Heart left ventricle (tissue), 13 donors: ENCODE data around the gene ABCA7.

Experiments used
- CTCF ChIP-seq, 12 donors: fragments of 200-600 bp; sonication (generic) in 4 of 12; IDR thresholded peaks; one replicate each; pipeline versions ENCODE4 v1.5.0 to v1.8.0; 2018 to 2022; ENCODE audit warnings: antibody characterized with exemption in 12 of 12, mild to moderate bottlenecking in 5 of 12
- POLR2A ChIP-seq, 2 donors: fragments of 450-650 bp; IDR thresholded peaks; one replicate each; pipeline ENCODE4 v1.6.1; 2017; ENCODE audit warnings: antibody characterized with exemption in 2 of 2, mild to moderate bottlenecking in 2 of 2, moderate library complexity in 2 of 2
- donor health status: ischemic (EF 13 %, LVEDD 7.1; RV severe dilation, severe dysfunction).
- donor health status: DM: no; HTN: yes; CAD: no.
- donor health status: DM: no; HTN: no; CAD: no.
- donor health status: ischemic (EF 25% LVEDD 6.9; RV normal size, moderate dysfunction).
- donor health status: ischemic (EF 25% LVEDD 5.7; RV mildly dilated, moderate dysfunction).
- donor health status: ischemic (EF 35%, LVEDD 5.7; RV mildly dilated, moderate dysfunction).
- donor health status: nonischemic (EF 11% LVEDD 7.7; RV severe dilation, severe dysfunction).
- donor health status: DM: yes; HTN: yes; CAD: no.
- donor health status: PGD.
- donor health status: ischemic (EF 29% LVEDD 5.4; RV normal size, mild dysfunction).
- donor health status: nonischemic (EF 23%, LVEDD 6.1; RV moderate dilation, normal function).

- TF ChIP-seq CTCF (IDR thresholded peaks at IDR 0.05) (no peak), POLR2A (IDR thresholded peaks at IDR 0.05) (no peak)
Measured at GRCh38 chr19:1032264-1032867, 7.5 kb upstream of the ABCA7 start.
